ENCODE measurements around the gene CDC14B.

The CDC14B gene

DNA sequence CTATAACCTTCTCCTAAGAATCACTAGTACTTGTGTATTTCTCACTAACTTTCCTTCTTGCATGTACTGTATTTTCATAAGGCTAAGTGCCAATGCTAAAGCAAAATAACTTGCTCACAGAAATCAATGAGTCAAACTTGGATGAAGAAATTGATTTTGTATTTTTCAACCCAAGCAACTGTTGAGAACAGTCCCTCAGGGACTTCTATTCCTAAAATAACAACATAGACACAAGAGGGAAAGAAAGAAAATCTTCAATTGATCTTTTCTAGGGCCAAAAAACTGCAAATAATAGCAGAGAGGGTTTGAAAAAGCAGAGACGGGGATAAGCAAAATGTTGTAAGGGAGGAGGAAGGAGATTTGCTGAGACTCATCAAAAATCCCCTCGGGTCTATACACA is 99.9 kb downstream of the CDC14B start:
- TF ChIP-seq, protein P1, sequence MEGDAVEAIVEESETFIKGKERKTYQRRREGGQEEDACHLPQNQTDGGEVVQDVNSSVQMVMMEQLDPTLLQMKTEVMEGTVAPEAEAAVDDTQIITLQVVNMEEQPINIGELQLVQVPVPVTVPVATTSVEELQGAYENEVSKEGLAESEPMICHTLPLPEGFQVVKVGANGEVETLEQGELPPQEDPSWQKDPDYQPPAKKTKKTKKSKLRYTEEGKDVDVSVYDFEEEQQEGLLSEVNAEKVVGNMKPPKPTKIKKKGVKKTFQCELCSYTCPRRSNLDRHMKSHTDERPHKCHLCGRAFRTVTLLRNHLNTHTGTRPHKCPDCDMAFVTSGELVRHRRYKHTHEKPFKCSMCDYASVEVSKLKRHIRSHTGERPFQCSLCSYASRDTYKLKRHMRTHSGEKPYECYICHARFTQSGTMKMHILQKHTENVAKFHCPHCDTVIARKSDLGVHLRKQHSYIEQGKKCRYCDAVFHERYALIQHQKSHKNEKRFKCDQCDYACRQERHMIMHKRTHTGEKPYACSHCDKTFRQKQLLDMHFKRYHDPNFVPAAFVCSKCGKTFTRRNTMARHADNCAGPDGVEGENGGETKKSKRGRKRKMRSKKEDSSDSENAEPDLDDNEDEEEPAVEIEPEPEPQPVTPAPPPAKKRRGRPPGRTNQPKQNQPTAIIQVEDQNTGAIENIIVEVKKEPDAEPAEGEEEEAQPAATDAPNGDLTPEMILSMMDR (IDR thresholded peaks at IDR 0.05; ENCODE audit: insufficient read depth, low read depth, low read length, missing control alignments): no peak
- H3K4me3 ChIP-seq (ENCODE audit: low read depth, low read length): no peak overlapping the region
- DNase-seq (ENCODE audit: low read depth): no peak

DNA sequence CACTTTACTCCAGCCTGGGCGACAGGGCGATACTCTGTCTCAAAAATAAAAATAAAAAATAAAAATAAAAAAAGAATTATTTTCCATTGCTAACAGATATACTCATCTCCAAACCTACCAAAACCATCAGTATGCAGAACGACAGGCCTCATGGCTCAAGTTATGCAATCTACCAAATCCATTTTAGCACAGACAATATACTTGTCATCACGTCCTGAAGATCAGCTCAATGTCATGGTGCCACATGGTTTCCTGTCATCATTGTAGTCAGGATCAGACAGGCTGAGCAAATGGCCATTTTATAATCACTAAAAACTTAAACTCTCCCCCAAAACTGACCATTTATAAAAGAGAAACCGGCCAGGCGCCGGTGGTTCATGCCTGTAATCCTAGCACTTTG is 100.5 kb downstream of the CDC14B start:
- no peak for DNase-seq (ENCODE audit: low read depth)
- TF ChIP-seq, protein P1 (IDR thresholded peaks at IDR 0.05; ENCODE audit: insufficient read depth, low read depth, low read length, missing control alignments): no peak

DNA sequence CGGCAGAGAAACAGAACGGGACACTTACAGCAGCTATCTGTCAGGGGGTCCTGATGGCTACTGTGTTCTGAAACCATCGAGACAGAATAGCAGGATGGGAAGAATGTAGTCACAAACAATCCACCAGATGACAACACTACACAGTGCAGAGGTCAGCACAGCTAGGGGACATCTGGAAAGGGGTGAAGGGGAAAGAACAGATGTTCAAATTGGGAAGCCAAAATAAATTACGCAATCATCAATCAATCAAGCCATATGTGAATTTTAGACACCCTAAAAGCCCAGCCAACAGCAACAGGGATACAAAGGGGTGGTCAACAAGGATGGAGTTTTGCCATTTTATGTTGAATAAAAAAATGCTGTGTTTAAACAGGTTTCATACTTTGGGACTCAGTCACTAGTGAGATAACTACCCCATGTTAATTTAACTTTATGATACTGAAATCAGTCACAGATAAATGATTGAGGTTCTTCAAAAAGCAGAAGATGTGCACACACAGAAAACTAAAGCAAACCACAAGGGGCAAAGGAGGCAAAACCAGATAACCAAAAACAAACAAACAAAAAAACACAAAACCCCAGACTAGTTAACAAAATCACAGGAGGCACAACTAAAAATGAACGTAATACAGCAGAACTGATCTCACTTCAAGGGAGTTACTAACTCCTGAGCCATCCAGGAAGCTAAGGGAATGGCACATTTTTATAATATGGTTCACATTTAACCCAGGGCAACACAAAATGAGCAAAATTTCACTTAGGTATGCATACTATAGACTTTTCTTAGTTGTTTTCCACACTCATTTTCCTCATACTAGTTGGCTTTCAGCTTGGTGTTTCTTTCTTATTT is 103.8 kb downstream of the CDC14B start:
- TF ChIP-seq, protein P1 (IDR thresholded peaks at IDR 0.05; ENCODE audit: insufficient read depth, low read depth, low read length, missing control alignments): no peak
- no peak for DNase-seq (ENCODE audit: low read depth)
- no peak overlapping the region for H3K4me3 ChIP-seq (ENCODE audit: low read depth, low read length)

More for the DNA sequence above, 100.5 kb downstream of the CDC14B start:
- no peak overlapping the region for H3K4me3 ChIP-seq (ENCODE audit: low read depth, low read length)

DNA sequence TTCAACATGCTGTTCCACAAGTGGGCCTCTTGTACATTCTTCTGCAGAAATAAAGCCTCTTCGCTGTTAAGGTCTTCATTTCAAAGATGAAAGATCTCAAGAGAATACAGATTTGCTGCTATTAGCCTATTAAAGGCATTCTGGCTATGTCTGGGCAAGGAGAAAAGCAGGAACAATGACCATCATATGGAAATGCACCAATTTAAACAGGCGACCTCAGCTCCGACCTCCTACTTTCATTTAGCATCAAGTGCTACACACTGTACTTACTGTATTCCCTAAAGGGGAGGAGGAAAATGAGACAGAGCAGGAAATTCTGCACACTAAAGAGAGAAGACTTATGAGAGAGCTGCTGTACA is 104.9 kb downstream of the CDC14B start:
- no peak overlapping the region for H3K4me3 ChIP-seq (ENCODE audit: low read depth, low read length)
- DNase-seq (ENCODE audit: low read depth): no peak
- TF ChIP-seq, protein P1 (IDR thresholded peaks at IDR 0.05; ENCODE audit: insufficient read depth, low read depth, low read length, missing control alignments): no peak

DNA sequence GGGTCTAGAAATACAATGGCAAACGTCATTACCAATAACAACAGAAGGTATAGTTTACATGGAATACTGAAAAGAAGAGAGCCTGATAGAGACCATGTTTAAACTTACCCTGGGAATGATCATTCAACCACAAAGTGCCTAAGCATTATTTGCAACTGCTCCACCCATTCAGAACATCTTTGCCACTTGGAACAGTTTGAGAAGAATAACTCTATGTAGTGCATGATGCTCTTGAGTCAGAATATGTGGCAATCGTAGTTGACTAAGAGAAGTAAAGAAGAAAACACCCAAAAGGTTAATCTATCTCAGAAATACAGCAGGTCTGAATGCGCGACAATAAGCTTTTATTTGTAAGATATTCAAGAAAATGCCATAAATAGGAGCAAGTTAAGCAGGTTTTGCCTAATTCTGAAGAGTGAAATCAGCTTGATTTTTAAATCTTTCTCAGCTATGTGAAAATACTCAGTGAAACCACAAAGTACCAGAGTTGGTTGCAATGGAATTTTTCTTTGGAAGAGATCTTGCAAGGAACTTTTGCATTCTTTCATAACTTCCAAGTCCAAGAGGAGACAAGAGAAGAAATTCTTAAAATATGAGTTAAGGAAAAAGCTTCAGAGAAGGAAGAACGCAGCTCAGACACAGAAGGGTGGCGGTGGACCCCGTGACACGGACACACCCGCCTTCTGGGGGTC is 105.4 kb downstream of the CDC14B start:
- TF ChIP-seq, protein P1 (IDR thresholded peaks at IDR 0.05; ENCODE audit: insufficient read depth, low read depth, low read length, missing control alignments): no peak
- no peak for DNase-seq (ENCODE audit: low read depth)
- H3K4me3 ChIP-seq (ENCODE audit: low read depth, low read length): no peak overlapping the region

DNA sequence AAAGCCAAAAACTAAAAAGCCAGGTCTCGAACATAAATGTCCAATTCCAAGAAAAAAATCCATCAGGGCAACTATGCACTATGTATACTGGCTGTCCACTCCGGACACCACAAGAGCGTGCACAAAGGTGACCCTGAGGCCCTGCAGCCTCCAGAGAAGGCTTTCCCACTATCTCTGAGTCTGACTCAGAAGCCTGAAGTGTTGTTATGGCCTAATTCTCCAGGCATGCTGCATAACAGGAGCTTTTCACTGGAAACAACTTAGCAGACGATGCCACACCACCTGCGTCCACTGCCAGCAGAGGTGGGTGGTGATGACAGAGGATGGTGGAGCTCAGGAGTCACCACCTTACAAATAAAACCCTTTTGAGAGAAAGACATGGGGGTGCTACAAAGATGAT is 106.0 kb downstream of the CDC14B start:
- TF ChIP-seq, protein P1 (IDR thresholded peaks at IDR 0.05; ENCODE audit: insufficient read depth, low read depth, low read length, missing control alignments): no peak
- no peak for DNase-seq (ENCODE audit: low read depth)
- no peak overlapping the region for H3K4me3 ChIP-seq (ENCODE audit: low read depth, low read length)

Data from GM12865 (cell line).